OCI-LY1 (cell line): ENCODE data around the gene KCTD4.

ENCODE experiments used
- H2AFZ ChIP-seq: fragments of 200-600 bp; sonication (generic), shearing (Covaris generic); 2 replicates; pipeline ENCODE4 v1.6.0; 2014; ENCODE audit warnings: antibody characterized with exemption, mild to moderate bottlenecking, low read length
- H3F3A ChIP-seq: fragments of 200-600 bp; sonication (generic), shearing (Covaris generic); 2 replicates; pipeline ENCODE4 v1.6.0; 2014; ENCODE audit warnings: mild to moderate bottlenecking, antibody characterized with exemption, low read length, moderate library complexity; ENCODE audit not compliant: insufficient read depth
- H3K27ac ChIP-seq: fragments of 200-600 bp; sonication (generic); 2 replicates; pipeline ENCODE4 v1.5.1; 2014; ENCODE audit warnings: low read length, mixed run types, mild to moderate bottlenecking, low read depth; ENCODE audit not compliant: poor library complexity, severe bottlenecking
- H3K27me3 ChIP-seq: fragments of 200-600 bp; sonication (generic); 2 replicates; pipeline ENCODE4 v1.6.0; 2014; ENCODE audit warnings: antibody characterized with exemption, mild to moderate bottlenecking, low read length, moderate library complexity; ENCODE audit not compliant: insufficient read depth
- H3K36me3 ChIP-seq: fragments of 200-600 bp; sonication (generic); 2 replicates; pipeline ENCODE4 v1.6.1; 2014; ENCODE audit warnings: mild to moderate bottlenecking, antibody characterized with exemption, low read length, moderate library complexity, mixed read lengths; ENCODE audit not compliant: insufficient read depth
- H3K4me1 ChIP-seq: fragments of 200-600 bp; sonication (generic); 2 replicates; pipeline ENCODE4 v1.5.1; 2014; ENCODE audit warnings: mild to moderate bottlenecking, low read length, moderate library complexity; ENCODE audit not compliant: insufficient read depth, severe bottlenecking
- H3K4me2 ChIP-seq: fragments of 200-600 bp; sonication (generic), shearing (Covaris generic); 2 replicates; pipeline ENCODE4 v1.6.1; 2014; ENCODE audit warnings: low read length
- H3K4me3 ChIP-seq: fragments of 200-600 bp; sonication (generic); 2 replicates; pipeline ENCODE4 v1.5.1; 2014; ENCODE audit warnings: low read length, low read depth, mild to moderate bottlenecking, mixed read lengths; ENCODE audit not compliant: poor library complexity, severe bottlenecking
- H3K79me2 ChIP-seq: fragments of 200-600 bp; shearing (Covaris generic); 2 replicates; pipeline ENCODE4 v1.6.1; 2016; ENCODE audit warnings: mixed run types, low read length, mixed read lengths; ENCODE audit not compliant: insufficient read depth
- H3K9ac ChIP-seq: fragments of 200-600 bp; sonication (generic), shearing (Covaris generic); 2 replicates; pipeline ENCODE4 v1.6.1; 2014; ENCODE audit warnings: mild to moderate bottlenecking, low read length, mixed read lengths
- H3K9me2 ChIP-seq: fragments of 200-600 bp; sonication (generic), shearing (Covaris generic); 2 replicates; pipeline ENCODE4 v1.6.1; 2014; ENCODE audit warnings: low read depth, mild to moderate bottlenecking, low read length, mixed read lengths
- H3K9me3 ChIP-seq: fragments of 200-600 bp; shearing (Covaris generic); 2 replicates; pipeline ENCODE4 v1.6.1; 2014; ENCODE audit warnings: low read length, mixed read lengths
- H4K20me1 ChIP-seq: fragments of 200-600 bp; sonication (generic), shearing (Covaris generic); 2 replicates; pipeline ENCODE4 v1.6.0; 2016; ENCODE audit warnings: mild to moderate bottlenecking, low read length; ENCODE audit not compliant: insufficient read depth
- CTCF ChIP-seq: fragments of 200-600 bp; sonication (generic), shearing (Covaris generic); IDR thresholded peaks from 2 replicates; pipeline ENCODE4 v1.5.1; 2017; ENCODE audit warnings: mild to moderate bottlenecking, antibody characterized with exemption, low read length, moderate library complexity, mixed read lengths
- EZH2 ChIP-seq: fragments of 200-600 bp; sonication (generic), shearing (Covaris generic); IDR thresholded peaks from 2 replicates; pipeline ENCODE4 v1.8.0; 2017; ENCODE audit warnings: borderline replicate concordance, mixed run types, mild to moderate bottlenecking, antibody characterized with exemption, low read length, moderate library complexity, mixed read lengths

The KCTD4 gene

DNA sequence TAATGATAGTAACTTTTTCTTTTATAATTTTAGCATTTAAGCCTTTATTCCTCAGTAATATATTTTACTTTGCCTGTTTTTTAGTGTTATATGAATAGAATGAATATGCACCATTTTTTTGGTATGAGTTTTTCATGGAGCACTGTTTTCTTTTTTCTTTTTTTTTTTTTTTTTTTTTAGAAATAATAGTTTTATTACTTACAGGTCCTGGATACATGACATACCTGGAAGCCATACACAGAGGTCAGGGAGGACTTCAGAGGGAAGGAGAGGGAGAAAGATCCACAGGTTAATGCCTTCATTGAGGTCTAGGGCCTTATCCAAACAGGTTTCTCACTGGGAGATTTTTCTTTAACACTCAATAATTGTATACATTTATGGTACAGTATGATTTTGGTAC lies 26.4 kb downstream of the KCTD4 start:
- H3K9me2 ChIP-seq = no peaks in the 10 kb centered on the region
- H3K9me3 ChIP-seq = no peaks in the 10 kb centered on the region
- no peaks in the 10 kb centered on the region for H4K20me1 ChIP-seq
- no peaks in the 10 kb centered on the region for H3F3A ChIP-seq
- H3K27ac ChIP-seq = no peak overlapping the region
- H3K36me3 ChIP-seq = peaks cover 30% of the 10 kb centered on the region
- H3K79me2 ChIP-seq = peaks cover 6% of the 10 kb centered on the region; the same call in 1 of the 2 replicates
- H3K4me3 ChIP-seq = no peak overlapping the region
- TF ChIP-seq EZH2 (no peak), CTCF (no peak)
- no peak overlapping the region for H3K4me2 ChIP-seq
- H3K27me3 ChIP-seq = no peaks in the 10 kb centered on the region
- no peak overlapping the region for H3K9ac ChIP-seq
- H3K4me1 ChIP-seq = no peaks in the 10 kb centered on the region
- H2AFZ ChIP-seq = no peak overlapping the region

- Histone ChIP-seq H3F3A (no peaks in the 10 kb centered on the region), H3K4me2 (no peak overlapping the region), H3K9ac (no peak overlapping the region), H3K9me3 (no peaks in the 10 kb centered on the region), H3K9me2 (no peaks in the 10 kb centered on the region), H3K79me2 (no peaks in the 10 kb centered on the region), H4K20me1 (no peaks in the 10 kb centered on the region), H3K27ac (no peak overlapping the region), H3K27me3 (no peaks in the 10 kb centered on the region), H2AFZ (no peak overlapping the region), H3K36me3 (peaks cover 22% of the 10 kb centered on the region), H3K4me1 (no peaks in the 10 kb centered on the region), H3K4me3 (no peak overlapping the region)
- TF ChIP-seq EZH2 (no peak), CTCF (no peak)
Observed at GRCh38 chr13:45168555-45168930, 32.3 kb downstream of the KCTD4 start.

DNA sequence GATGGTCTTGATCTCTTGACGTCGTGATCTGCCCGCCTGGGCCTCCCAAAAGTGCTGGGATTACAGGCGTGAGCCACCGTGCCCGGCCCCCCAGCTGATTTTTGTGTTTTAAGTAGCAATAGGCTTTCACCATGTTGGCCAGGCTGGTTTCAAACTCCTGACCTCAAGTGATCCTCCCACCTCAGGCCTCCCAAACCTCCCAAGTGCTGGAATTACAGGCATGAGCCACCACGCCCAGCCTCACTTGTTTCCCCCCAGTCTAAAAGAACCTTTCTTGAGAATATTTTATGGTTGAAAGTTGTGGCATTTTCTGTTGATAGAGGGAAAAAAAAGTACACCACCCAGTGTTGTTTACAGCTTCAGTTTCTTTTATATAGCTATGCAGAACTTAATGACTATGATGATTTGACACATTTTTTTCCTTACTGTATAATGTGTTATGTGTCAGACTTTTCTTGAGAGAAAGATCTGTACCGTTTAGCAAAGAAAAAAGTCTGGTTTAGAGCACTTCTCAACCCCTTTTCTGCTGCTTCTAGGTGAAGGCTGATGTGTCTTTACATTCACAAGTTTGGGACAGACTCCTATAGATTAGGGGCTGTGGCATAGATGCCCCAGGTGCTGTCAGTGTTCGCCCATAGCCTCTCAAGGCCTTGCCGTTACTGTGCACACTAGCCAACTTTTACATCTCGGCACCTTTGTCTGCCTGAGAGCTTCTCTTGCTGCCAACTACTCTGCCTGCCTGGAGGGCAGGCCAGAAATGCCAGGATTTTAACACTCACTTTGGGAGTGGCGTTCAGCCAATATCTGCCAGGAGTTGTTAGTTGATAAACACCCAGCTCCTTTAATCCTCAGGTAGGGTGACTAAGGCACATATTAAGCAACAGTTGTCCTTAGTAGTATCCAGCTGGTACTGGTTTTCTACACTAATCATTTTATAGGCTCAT lies 33.0 kb downstream of the KCTD4 start:
- TF ChIP-seq CTCF = no peak
- no peak for TF ChIP-seq EZH2
- no peak overlapping the region for H2AFZ ChIP-seq
- no peaks in the 10 kb centered on the region for H3K9me2 ChIP-seq
- H3K36me3 ChIP-seq = peaks cover 22% of the 10 kb centered on the region
- H3F3A ChIP-seq = no peaks in the 10 kb centered on the region
- H3K4me3 ChIP-seq = no peak overlapping the region
- H3K27ac ChIP-seq = no peak overlapping the region
- no peaks in the 10 kb centered on the region for H3K27me3 ChIP-seq
- no peaks in the 10 kb centered on the region for H3K4me1 ChIP-seq
- H3K79me2 ChIP-seq = no peaks in the 10 kb centered on the region
- no peaks in the 10 kb centered on the region for H3K9me3 ChIP-seq
- H3K9ac ChIP-seq = no peak overlapping the region
- H4K20me1 ChIP-seq = no peaks in the 10 kb centered on the region
- no peak overlapping the region for H3K4me2 ChIP-seq
